HG02763 (cell line): ENCODE measurements around the gene DNAI2.

Experiments
- ATAC-seq: cut with Tn5 transposase; IDR thresholded peaks from one replicate; pipeline ENCODE4 v1.9.1; 2021; ENCODE audit warnings: mild to moderate bottlenecking, moderate library complexity; ENCODE audit not compliant: unreplicated experiment

DNAI2 gene

DNA sequence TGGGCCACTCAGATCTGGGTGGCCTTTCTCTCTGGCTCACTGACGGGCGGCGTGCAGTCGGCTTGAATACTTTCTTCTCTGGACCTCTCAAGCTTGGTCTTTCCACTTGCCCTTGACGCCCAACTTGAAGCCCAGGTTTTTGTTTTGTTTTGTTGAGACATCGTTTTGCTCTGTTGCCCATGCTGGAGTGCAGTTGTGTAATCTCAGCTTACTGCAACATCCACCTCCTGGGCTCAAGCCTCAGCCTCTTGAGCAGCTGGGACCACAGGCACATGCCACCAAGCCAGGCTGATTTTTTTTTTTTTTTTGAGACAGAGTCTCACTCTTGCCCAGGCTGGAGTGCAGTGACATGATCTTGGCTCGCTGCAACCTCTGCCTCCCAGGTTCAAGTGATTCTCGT lies 29.3 kb downstream of the DNAI2 start:
- ATAC-seq, result no peak

DNA sequence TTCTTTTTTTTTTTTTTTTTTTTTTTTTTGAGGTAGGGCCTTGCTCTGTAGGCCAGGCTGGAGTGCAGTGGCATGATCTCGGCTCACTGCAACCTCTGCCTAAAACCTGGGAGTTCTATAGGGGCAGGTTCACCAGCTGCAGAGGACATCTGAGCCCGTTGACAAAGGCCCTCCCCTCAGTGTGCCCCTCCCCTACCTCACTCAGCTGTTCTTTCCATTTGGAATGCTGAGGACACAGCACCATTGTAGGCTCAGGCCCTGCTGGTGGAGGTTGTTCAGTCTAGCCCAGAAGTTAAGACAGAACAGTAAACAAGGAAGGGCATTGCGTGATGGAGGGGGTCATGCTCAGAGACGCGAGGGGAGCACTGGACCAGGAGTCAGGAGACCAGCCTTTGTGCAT lies 30.1 kb downstream of the DNAI2 start:
- ATAC-seq, result no peak

DNA sequence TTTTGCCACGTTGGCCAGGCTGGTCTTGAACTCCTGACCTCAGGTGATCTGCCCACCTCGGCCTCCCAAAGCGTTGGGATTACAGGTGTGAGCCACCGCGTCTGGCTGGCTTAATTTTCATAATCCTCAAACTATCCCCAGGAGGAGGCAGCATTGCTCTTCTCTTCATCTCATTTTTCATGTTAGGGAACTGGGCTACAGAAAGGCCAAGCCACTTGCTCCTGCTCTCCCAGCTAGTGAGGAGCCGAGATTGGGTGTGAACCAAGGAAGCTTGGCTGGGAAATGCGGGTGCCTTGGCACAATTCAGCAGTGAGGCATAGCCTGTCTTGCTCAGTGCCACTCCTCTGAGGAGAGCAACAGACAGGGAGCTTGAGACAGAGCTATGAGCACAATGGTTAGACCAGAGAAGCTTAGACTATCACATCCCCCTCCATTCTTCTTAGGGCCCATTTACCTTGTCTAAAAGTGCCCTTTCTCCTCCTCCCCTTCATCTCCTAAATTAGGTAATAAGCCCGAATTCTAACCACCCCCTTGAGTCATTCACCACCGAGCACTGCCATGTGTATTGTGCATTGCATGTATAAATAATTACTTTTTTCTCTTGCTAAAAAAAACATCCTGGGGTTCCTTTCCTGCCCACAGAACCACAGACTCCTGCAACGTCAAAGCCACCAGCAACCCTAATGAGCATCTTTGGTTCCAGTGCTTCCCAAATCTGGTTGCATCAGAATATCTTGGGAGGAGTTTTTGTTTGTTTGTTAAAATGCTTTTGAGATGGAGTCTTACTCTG lies 32.0 kb downstream of the DNAI2 start:
- ATAC-seq, result no peak

DNA sequence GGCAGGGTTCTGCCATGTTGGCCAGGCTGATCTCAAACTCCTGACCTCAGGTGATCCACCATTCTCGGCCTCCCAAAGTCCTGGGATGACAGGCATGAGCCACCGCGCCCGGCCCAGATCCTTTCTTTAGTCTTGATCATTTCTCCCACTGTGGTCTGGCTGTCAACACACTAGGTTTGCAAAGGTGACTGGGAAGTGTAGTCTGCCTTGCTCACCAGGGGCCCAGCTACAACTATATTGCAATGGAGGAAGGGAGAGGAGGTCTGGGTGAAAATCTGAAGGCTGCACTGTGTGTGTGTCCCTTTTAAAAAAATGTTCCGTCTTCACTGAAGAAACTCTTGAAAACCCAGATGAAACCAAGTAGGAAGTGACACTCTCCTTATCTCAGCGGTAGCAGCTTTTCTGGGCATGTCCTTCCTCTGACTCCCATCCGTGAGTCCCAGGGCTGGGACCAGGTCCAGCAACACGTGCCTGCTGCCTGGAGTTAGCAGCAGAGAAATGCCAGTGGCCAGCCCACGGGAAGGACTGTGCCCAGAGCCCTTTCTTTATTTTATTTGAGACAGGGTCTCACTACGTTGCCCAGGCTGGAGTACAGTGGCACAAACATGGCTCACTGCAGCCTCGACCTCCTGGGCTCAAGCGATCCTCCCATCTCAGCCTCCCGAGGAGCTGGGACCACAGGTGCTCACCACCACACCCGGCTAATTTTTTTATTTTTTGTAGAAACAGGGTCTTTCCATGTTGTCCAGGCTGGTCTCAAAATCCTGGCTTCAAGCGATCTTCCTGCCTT lies 34.1 kb downstream of the DNAI2 start:
- no peak for ATAC-seq

DNA sequence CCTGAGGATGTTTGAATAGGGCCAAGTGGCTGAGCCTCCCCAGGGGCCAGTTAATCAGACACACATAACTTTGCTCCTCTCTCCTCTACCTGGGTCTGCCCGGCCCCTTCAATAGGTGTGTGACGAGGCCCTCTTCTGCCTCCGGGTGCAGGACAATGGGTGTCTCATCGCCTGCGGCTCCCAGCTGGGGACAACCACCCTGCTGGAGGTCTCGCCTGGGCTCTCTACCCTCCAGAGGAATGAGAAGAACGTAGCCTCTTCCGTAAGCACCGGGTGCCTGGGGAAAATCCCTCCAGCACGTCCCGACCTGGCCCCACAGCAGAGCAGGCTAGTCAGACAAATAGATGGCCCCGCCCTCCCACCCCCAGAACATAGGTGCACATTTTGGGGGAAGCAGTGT lies 35.9 kb downstream of the DNAI2 start:
- ATAC-seq, result no peak

DNA sequence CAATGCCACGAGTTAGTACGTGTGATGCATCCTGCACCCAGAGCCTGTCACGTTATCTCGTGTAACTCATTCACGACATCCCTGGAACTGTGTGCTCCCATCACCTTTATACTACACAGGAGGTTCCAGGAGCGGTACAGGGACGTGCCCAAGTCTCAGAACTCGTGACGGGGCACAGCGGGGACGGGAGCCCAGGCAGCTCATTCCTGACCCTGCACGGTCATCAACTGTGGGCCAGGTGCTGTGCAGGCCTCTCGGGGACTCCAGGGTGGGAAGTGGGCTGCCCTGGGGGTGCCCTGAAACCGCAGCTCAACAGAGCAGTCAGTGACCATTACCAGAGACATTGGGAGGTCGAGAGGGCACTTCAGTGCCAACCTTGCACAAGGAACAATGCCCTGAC lies 40.8 kb downstream of the DNAI2 start:
- ATAC-seq, result no peak

DNA sequence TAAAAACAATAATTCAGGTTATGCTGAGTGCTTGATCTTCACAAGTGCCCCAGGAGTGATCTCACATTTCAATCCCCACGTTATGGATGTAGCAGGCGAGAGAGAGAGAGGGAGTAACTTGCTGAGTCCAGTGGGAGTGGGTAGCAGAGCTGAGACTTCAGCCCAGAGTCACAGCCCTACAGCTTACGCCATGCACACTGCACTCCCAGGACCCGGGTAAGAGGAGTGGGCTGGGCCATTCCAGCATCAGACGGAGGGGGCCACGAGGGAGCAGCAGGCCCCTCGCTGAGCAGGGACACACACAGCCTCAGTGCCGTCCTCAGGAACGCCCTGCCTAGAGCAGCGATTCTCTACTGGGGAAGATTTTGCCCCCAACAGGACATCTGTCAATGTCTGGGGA lies 42.2 kb downstream of the DNAI2 start:
- no peak for ATAC-seq

DNA sequence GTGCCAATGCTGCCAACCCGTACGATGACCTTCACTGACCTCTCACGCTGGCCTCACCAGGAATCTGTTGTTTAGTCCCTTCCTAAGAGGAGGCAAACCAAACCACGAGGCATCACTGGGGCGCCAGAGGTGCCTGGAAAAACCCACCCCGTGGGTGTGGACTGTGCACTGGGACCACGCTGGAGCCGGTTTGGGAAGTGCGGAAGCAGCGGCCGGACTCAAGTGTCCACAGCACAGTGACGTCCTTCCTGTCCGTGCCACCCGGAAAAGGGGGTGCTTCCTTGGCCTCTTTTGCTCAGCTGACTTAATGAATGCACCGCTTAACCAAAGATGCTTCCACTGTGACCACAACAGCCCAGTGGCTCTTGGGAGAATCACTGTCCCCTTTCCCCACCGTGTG lies 43.0 kb downstream of the DNAI2 start:
- ATAC-seq, result no peak

DNA sequence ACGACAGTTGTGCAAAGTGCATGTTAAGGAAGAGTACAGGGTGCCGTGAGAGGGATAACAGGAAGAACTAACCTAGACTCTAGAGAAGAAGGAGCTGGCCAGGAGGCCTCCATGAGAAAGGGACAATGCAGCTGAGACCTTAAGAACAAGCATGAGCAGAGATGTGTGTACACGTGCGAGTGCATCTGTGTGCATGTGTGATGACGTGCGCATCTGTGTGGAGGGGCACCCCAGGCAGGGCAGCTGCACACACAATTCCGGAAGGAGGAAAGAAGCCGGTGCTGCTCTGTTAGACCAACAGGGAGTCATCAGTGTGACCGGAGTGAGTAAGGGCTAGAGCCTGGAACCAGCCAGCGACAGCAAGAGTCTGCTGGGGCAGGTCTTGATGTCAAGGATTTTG lies 44.4 kb downstream of the DNAI2 start:
- no peak for ATAC-seq

DNA sequence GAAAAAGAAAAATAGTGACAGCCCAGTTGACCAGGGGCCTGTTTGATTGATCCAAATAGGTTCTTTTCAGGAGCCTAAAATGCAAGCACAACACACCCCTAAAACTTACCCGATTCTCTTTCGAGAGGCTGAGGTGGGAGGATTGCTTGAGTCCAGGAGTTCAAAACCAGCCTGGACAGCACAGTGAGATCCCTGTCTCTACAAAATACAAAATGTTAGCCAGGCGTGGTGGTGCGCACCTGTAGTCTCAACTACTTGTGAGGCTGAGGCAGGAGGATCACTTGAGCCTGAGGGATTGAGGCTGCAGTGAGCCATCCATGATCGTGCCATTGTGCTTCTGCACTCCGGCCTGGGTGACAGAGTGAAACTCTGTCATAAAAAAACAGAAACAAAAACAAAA lies 50.5 kb downstream of the DNAI2 start:
- ATAC-seq, result no peak

DNA sequence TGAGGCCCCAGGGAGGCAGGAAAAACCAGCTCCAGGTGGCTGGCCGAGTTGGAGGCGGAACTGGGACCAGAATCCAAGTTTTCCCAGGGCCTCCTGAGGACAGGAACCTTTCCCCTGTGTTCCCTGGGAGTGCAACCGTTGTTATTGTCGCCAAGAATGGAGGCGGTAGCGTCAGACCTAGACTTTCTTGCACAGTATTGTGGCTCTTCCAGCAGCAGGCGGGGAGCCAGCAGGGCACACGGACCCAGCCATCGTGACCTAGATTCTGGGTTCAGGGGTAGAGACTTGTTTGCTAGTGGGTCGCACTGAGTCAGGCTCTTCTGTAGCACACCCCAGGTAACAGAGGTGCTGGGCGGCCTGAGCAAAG lies 51.3 kb downstream of the DNAI2 start:
- ATAC-seq, result no peak

DNA sequence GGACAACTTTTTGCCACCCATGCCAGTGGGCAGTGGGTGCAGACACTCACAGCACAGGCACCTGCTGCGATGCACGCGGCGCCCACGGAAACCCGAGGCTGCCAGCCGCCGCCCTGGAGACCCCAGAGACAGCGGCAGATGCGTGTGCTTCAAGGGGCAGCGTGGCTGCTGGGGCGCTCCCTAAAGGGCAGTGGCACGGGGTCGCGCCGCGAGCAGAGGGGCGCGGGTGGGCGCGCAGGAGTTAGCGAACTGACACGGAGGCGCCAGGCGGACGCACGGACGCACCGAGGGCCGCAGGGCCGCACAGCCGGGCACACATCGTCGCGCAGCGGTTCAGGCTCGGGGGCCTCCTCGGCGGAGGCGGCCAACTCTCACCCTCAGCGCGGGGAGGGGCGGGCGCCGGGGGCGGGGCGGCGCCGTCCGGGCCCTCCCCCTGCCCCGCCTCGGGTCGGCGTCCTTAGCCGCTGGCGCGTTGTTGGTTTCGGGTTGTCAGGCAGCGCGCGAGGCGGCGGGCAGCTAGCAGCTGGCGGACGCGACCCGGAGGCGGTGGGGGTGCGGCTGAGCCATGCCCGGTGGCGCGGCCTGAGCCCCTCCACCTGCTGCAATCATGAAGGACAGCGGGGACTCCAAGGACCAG lies 51.8 kb downstream of the DNAI2 start, which contains the start of gene KIF19:
KIF19 (plus strand) TSS at position 484 of the 637 bp plus-strand sequence; CDS start at position 608, 124 bp downstream.
- no peak for ATAC-seq

DNA sequence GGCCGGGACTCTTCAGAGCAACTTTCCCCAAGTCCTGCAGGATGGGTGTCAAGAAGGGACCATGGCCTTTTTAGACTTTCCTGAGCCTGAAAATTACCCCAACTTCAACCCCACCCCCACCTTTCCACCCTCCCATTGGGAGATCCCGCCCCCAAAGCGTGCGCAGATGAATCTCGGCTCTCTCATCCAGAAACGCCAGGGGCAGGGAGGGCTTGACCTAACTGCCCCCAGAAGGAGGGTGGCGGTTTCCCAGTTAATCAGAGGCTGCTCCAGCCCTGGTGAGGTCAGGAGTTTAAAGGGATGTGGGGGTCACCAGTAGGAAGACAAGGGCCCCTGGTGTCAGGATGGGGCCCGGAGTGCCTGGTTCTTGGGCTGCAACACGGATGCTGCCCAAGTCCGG lies 52.5 kb downstream of the DNAI2 start:
- ATAC-seq, result no peak

DNA sequence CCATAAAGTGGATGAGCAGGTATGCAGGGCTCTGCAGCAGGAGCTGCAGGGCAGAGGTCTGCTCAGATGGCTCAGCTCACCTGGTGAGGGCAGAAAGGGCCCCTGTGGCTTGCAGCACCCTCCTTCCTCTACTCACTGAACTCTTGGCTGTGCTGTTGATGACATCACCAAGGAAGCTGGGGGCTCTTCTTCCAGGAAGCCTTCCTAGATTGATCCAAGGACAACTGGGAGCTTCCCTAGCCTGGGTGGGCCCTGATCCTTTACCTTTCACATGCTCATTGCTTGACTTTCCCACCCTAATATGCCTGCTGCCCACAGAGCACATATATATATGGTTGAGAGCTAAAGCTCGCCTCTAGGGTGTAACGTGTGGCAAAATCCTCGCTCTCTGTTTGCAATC lies 54.5 kb downstream of the DNAI2 start:
- no peak for ATAC-seq

DNA sequence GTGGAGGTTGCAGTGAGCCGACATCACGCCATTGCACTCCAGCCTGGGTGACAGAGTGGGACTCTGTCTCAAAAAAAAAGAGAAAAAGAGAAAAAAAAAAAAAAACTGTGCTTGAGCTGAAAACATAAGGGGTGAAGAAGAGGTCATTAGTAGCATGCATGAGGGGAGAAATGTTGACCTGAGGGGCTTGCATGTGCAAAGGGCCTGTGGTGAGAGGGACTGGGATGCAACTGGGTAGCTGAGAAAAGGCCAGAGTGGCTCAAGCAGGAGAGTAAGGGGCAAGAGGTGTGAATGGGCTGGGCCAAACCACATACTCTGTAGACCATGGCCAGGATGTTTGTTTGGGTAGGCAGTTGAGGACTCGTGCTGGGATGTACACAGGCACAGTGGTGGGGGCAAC lies 55.3 kb downstream of the DNAI2 start:
- no peak for ATAC-seq

DNA sequence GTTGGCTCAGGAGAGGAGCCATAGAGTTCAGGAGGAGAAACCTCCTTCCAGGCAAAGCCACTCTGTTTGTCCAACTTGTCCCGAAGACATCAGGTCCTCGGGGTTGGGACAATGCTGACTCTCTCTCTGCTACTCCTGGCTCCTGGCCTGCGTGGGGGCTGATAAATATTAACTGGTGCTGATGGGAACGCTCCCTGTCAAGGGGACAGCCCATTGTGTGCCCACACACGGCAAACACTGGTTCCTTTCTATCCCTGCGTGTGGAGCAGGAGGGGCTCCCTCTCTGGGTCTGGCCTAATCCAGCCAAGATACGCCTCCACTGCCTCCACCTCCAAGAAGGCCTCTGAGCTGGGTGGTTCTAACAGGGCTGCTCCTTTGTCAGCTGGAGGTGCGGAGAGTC lies 56.4 kb downstream of the DNAI2 start:
- no peak for ATAC-seq

DNA sequence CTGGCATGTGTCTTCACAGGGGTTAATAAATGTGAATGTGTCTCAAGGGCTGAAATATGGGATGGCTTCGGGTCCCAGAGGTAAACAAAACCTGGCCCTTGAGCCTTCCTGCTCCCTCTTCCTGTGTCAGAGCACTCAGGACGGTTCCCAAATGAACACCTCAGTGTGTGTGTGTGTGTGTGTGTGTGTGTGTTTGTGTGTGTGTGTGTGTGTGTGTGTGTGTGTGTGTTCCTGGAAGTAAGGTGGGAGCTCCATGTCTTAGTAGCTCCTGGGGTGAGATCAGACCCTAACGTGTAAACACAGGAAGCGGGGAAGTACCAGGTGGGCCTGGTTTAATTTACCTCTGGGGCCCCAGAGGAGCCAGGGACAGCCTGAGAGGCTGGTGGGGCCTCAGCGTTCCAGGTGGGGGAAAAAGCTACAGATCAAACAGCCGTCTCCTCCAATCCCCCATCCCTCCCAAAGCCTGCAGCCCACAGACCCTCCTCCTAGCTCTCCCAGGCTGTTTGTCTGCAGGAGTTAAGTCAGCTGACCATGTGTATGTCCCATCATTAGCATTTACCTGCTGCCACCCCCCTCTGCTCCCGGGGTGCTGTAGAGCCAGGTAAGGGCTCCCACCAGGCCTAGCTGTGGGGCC lies 58.1 kb downstream of the DNAI2 start:
- no peak for ATAC-seq

DNA sequence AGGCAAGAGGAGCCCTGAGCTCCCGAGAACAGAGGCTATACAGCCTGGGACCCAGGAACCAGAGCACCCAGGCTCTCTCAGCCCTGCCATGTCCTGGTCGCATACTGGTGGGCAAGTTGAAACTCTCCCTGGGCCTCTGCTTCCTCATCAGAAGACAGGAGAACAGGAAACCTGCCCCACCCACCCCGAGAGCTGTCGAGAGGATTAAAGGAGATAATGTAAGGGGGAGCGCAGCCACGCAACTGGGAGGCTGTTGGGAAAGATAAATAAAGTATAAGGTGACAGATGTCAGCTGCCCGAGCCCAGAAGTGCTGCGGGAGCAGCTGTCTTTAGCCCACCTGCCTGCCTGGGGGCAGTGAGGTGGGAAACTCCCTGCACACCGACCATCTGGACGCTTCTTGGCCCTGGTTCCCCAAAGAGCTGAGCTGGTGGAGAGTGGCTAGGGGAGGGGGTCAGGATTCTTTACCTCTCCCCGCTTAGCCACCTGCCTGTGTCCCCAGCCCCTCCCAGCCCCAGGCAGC lies 58.8 kb downstream of the DNAI2 start:
- no peak for ATAC-seq

DNA sequence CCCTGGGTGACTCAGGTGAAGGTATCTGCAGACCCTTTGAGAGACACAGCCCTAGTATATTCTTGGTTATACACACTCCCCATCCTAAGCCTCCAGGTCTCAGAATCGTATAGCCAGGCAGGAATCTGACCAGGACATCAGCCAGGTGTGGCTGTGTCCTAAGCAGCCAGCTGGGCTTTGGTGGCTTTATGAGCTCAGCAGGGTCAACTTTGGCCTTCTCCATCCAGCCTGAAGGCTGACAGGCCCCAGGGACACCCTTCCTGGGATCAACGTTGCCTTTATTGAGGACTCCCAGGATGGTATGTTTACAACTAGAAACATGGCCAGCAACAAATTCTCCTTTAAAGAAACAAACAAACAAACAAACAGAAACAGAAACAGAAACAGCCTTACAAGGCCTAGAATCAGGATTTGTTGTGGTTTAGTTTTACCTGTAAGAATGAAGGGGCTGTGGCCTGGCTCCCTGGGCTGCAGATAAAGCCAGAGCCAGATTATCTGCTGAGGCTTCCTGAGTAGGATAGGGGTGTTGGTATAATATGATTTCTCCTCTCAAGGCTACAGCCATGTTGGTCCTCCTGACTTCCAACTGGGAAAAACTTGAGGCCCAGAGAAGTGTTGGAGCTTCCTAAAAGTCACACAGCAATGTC lies 60.5 kb downstream of the DNAI2 start:
- no peak for ATAC-seq

DNA sequence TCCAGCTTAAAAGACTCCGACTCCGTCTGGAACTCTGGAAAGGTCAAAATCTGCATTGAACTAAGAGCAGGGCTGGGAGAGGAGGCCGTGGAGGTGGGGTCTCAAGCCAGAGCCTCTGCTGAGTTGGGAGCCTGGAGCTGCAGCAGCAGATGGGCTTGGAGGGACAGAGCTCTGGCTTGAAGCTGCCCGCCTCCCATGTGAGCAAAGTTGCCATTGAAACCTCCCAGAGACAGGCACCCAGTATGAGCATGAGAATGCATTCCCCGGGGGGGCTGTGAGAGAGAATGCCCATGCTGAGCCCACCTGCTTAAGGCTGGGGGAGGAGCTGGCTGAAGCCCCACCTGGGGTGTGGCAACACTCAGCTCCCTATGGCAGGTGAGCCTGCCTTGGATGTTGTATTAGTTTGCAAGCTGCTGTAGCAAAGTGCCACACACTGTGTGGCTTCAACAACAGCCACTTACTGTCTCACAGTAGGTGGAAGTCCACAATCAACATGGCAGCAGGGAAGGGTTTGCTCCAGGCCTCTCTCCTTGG lies 61.6 kb downstream of the DNAI2 start:
- ATAC-seq, result no peak
